AG09309 (cell line): Measurements from ENCODE around the gene PRRT4.

Source experiments
- DNase-seq: peaks from one replicate; pipeline ENCODE4 v3.0.0-alpha.2; 2010; ENCODE audit warnings: low read depth
- H3K4me3 ChIP-seq: 2 replicates; pipeline ENCODE4 v1.5.1; 2011; ENCODE audit warnings: mild to moderate bottlenecking, low read depth, low read length, moderate library complexity; ENCODE audit not compliant: control insufficient read depth
- CTCF ChIP-seq: IDR thresholded peaks from 2 replicates; pipeline ENCODE4 v1.5.1; 2011; ENCODE audit warnings: mild to moderate bottlenecking, low read depth, low read length, inconsistent platforms; ENCODE audit not compliant: insufficient read depth, control insufficient read depth; ENCODE audit errors: missing control alignments

PRRT4 gene

GRCh38 chr7:128311013-128311412, 50.5 kb downstream of the PRRT4 start:
- H3K4me3 ChIP-seq = no peak overlapping the region
- no peak for TF ChIP-seq CTCF
- DNase-seq = no peak

DNA sequence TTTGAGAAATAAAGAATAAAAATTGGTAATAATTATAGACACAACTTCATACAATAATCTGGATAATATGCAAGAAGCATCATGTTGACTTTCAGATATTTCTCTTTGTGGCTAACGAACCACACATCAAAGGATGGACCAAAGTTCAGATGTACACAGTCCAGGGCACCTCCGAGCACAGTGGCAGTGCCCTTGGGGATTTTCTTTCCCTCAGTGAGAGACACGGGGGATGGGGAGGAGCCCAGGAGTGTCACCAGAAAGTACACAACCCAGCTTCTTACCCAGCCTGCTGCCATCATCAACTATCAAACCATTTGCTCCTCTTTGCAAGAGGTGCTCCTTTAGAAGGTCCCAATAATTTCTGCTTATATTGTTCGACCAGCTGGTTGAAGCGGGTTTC, 51.0 kb downstream of the PRRT4 start:
- no peak for DNase-seq
- no peak for TF ChIP-seq CTCF
- no peak overlapping the region for H3K4me3 ChIP-seq

DNA sequence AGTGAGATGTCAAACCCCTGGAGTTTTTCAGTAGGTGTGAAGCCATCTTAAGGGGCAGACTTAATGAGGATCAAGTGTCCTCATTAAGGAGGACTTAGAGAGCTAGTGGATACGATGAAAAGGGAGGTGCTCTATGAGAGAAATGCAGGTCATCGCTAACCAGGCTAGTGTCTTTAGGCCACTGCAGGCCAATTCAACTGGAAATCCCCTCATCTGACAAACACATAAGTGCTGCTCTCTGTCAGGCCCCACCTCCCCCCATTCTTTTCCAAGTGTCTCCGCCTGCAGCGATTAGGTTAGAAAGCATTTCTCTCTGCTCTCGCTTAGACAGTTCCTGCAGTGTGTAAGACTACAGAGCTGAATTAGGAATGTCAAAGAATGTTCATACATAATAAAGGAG, 51.5 kb downstream of the PRRT4 start:
- H3K4me3 ChIP-seq = no peak overlapping the region
- DNase-seq = no peak
- TF ChIP-seq CTCF = no peak

- no peak overlapping the region for H3K4me3 ChIP-seq
- no peak for DNase-seq
- no peak for TF ChIP-seq CTCF
Measured at GRCh38 chr7:128309124-128309523, 52.4 kb downstream of the PRRT4 start.

GRCh38 chr7:128307061-128307460, 54.4 kb downstream of the PRRT4 start:
- H3K4me3 ChIP-seq = no peak overlapping the region
- no peak for DNase-seq

DNA sequence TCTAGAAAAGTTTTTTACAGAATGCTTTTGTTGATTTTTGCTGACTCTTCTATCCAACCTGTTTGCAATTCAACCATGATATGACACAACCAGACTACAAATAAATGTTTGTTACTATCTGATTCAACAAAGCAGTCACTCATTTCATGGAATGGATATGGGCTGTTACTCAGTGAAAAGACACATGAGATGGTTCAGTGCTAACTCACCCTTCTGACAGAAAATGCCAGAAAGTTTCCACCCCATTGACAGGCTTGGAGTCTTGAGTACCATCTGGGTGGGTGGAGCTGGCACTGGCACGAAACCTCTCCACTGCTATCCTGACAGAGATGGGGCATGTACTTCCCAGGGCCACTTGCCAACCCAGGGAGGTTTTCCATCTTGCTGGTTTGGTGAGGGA, 57.3 kb downstream of the PRRT4 start:
- TF ChIP-seq CTCF = no peak
- H3K4me3 ChIP-seq = no peak overlapping the region
- no peak for DNase-seq

More at GRCh38 chr7:128307061-128307460, 54.4 kb downstream of the PRRT4 start:
- TF ChIP-seq CTCF = no peak

GRCh38 chr7:128303643-128304042, 57.8 kb downstream of the PRRT4 start:
- TF ChIP-seq CTCF = no peak
- DNase-seq = no peak
- H3K4me3 ChIP-seq = no peak overlapping the region
